Left ventricle myocardium inferior (tissue), 1 donor: ENCODE measurements around the gene CMTM6. TPM values are rescaled to one million over a fixed set of nuclear protein-coding genes. Genes with fewer than 3 reads are reported as not detected.
"Not testable (repeated sequence)": the region's sequence is repeated elsewhere in the genome, so short reads cannot be mapped to it uniquely, and the experiment has no call there.

ENCODE experiments used
- DNase-seq: peaks from one replicate; pipeline ENCODE4 v3.0.0-alpha.2; 2020
- H3K27ac ChIP-seq: fragments of 200-600 bp; replicated peaks from 2 replicates; pipeline ENCODE4 v1.8.0; 2021
- H3K27me3 ChIP-seq: fragments of 200-600 bp; 2 replicates; pipeline ENCODE4 v1.8.0; 2021; ENCODE audit warnings: low read depth
- H3K36me3 ChIP-seq: fragments of 200-600 bp; 2 replicates; pipeline ENCODE4 v1.8.0; 2021
- H3K4me1 ChIP-seq: fragments of 200-600 bp; 2 replicates; pipeline ENCODE4 v1.8.0; 2021
- H3K4me3 ChIP-seq: fragments of 200-600 bp; 2 replicates; pipeline ENCODE4 v1.8.0; 2021; ENCODE audit warnings: mild to moderate bottlenecking, moderate library complexity
- H3K9me3 ChIP-seq: fragments of 200-600 bp; replicated peaks from 2 replicates; pipeline ENCODE4 v1.8.0; 2021
- intact Hi-C: fragments of 100-400 bp; cut with micrococcal nuclease; formaldehyde crosslinking; loops from one replicate; pipeline ENCODE4 v1.11.0; 2022
- total RNA-seq: library from RNA; stranded (reverse); fragmentation: NEBNext Ultra II Directional; extraction: Animal tissue kit (Norgen Biotek cat#: 25700); gene quantifications from one replicate; pipeline ENCODE4 v1.2.1, GENCODE V29; 2021
- TF ChIP-seq, protein P1 (sequence below): fragments of 200-600 bp; IDR thresholded peaks from 2 replicates; pipeline ENCODE4 v1.8.0; 2021; ENCODE audit warnings: antibody characterized with exemption, mild to moderate bottlenecking, borderline replicate concordance
- donor health status: DM: no; HTN: yes; CAD: no; lungs with severe emphysema.

CMTM6 gene
- total RNA-seq, 1 donor from 2014 or later, result 10.9 TPM

DNA sequence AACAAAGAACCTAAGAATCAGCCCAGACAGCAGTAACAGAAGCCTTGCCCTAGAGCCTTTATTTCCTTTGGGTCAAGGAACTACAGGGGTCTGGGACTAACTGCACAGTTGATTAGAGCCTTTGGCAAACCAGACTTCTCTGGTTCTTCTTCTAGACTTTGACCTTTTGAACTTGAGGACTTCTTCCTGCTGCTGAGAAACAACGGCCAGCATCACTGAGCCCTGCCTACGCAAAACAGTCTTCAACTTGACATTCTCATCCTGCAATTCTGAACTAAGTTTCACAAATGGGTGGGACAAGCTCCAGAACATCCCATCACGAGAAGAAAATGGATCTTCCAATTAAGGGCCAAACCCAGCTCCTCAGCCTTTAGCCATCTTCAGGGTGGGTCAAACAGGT lies 31.4 kb downstream of the CMTM6 start:
- no peak overlapping the region for H3K4me3 ChIP-seq
- no peak overlapping the region for H3K27ac ChIP-seq
- intact Hi-C loops, result loop anchor here (10.0 kb wide), 1 partner anchor 296 kb away; no protein-coding TSS in a partner anchor
- peaks cover 8% of the 10 kb centered on the region for H3K36me3 ChIP-seq
- DNase-seq, result no peak
- TF ChIP-seq, protein P1, sequence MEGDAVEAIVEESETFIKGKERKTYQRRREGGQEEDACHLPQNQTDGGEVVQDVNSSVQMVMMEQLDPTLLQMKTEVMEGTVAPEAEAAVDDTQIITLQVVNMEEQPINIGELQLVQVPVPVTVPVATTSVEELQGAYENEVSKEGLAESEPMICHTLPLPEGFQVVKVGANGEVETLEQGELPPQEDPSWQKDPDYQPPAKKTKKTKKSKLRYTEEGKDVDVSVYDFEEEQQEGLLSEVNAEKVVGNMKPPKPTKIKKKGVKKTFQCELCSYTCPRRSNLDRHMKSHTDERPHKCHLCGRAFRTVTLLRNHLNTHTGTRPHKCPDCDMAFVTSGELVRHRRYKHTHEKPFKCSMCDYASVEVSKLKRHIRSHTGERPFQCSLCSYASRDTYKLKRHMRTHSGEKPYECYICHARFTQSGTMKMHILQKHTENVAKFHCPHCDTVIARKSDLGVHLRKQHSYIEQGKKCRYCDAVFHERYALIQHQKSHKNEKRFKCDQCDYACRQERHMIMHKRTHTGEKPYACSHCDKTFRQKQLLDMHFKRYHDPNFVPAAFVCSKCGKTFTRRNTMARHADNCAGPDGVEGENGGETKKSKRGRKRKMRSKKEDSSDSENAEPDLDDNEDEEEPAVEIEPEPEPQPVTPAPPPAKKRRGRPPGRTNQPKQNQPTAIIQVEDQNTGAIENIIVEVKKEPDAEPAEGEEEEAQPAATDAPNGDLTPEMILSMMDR, result no peak
- H3K27me3 ChIP-seq, result no peaks in the 10 kb centered on the region
- no peaks in the 10 kb centered on the region for H3K9me3 ChIP-seq
- peaks cover 15% of the 10 kb centered on the region for H3K4me1 ChIP-seq

DNA sequence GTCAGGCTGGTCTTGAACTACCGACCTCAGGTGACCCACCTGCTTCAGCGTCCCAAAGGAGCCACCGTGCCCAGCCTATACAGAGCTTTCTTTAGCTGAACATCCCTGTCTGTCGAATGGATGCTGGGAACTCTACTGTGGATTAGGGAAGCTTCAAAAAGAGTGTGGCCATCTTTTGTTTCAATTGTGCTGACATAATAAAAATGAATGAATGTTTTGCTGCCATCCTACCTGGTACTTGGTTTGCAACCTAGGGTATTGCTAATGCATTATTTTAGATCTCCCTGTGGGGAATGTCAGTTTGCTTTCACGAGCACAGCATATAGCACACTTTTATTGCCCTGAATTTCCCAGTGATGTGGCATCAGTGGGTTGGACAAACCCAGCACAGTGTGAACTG lies 32.3 kb downstream of the CMTM6 start:
- H3K27me3 ChIP-seq, result no peaks in the 10 kb centered on the region
- peaks cover 8% of the 10 kb centered on the region for H3K36me3 ChIP-seq
- no peak overlapping the region for H3K27ac ChIP-seq
- H3K4me1 ChIP-seq, result peaks cover 15% of the 10 kb centered on the region
- no peaks in the 10 kb centered on the region for H3K9me3 ChIP-seq
- TF ChIP-seq, protein P1, result no peak
- intact Hi-C loops, result loop anchor here (10.0 kb wide), 1 partner anchor 296 kb away; no protein-coding TSS in a partner anchor
- no peak for DNase-seq
- no peak overlapping the region for H3K4me3 ChIP-seq

DNA sequence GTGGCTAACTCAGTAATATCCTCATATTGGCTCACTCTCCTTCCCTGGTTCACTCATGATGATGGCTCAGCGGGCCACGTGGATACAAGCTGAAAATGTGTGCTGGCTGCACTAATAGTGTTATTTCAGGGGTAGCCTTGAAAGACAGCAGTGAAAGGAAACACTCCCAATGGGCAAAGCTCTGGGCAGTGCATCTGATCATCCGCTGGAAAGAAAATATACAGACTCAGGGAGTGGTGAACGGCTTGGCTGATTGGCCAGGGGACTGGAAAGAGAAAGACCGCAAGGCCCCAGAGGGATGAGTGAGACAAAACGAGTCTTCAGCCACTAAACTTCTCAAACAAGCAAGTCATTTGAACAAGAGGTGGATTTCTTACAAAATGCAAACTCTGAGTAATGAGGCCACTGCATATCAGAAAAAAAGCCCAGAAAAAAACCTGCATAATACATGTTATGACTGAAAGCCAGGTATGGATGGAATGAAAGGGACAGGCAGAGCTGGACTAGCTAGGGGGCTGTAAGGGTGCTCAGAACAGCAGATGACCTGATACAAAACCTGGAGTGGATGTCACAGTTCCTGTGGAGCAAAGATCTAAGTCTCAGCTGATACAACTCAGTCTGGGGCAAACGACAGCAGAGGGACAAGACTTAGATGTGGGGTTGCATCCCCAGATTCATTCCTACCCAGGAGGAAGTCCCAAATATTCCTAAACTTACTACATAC lies 33.3 kb downstream of the CMTM6 start:
- Histone ChIP-seq H3K27me3 (no peaks in the 10 kb centered on the region), H3K27ac (no peak overlapping the region), H3K4me3 (no peak overlapping the region), H3K4me1 (peaks cover 15% of the 10 kb centered on the region), H3K9me3 (no peaks in the 10 kb centered on the region), H3K36me3 (peaks cover 7% of the 10 kb centered on the region)
- TF ChIP-seq, protein P1, result no peak
- intact Hi-C loops, result loop anchor here (5.0 kb wide), 1 partner anchor 97 kb away; no protein-coding TSS in a partner anchor
- DNase-seq, result no peak

DNA sequence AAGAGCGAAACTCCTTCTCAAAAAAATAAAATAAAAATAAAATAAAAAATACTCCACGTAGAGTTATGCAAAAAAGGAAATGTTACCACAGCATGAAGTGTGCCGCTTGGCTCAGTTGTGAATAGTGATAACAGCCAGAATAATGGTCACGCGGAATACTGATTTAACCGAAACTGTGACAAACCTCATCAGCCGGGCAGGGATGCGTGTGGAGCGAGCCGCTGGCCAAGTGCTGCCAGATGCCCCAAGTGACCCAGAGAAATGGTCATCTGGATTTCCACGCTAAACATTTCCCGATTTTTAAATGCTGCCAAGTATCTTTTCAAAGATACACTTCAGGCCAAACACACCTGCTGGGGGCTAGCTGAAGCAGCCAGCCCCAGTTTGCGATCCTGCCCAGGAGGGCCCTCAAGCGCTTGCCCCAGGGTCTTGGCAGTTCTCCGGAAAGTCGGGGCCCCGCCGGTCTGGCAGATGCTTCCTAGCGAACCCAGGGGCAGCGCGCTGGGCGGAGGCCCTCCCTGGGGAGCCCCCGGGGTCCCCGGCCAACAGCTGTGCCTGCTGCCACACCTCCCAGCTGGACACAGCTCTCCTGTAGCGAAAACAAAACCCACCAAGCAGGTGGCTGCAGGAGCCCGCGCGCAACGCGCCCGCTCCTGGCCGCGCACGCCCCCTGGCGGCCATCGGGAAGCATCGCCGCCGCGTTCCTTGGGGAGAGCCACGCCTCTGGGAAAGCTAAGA lies 35.1 kb downstream of the CMTM6 start:
- intact Hi-C loops, result loop anchor here (5.0 kb wide), 1 partner anchor 95 kb away; no protein-coding TSS in a partner anchor
- Histone ChIP-seq H3K4me1 (peaks cover 19% of the 10 kb centered on the region), H3K27me3 (no peaks in the 10 kb centered on the region), H3K36me3 (no peaks in the 10 kb centered on the region), H3K27ac (peak overlapping the region; percentile 56), H3K4me3 (peak overlapping the region; percentile 62), H3K9me3 (no peaks in the 10 kb centered on the region)
- peak; percentile 66 for DNase-seq
- TF ChIP-seq, protein P1, result peak; percentile 99

DNA sequence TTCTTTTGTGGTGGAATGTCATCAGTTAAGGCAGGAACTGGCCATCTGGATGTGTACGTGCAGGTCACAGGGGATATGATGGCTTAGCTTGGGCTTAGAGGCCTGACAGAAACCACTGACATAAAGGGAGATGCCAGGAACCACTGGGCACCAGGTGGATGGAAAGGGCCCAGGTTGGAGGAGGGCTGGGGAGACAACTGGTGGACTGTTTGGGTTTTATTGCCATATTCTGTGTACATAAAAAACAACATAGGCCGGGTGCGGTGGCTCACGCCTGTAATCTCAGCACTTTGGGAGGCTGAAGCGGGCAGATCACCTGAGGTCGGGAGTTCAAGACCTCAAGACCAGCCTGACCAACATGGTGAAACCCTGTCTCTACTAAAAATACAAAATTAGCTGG lies 35.8 kb downstream of the CMTM6 start:
- not testable (repeated sequence) for H3K36me3 ChIP-seq, H3K4me3 ChIP-seq, H3K27me3 ChIP-seq, H3K9me3 ChIP-seq, H3K27ac ChIP-seq, DNase-seq
- intact Hi-C loops, result loop anchor here (5.0 kb wide), 1 partner anchor 95 kb away; no protein-coding TSS in a partner anchor
- H3K4me1 ChIP-seq, result peaks cover 19% of the 10 kb centered on the region

DNA sequence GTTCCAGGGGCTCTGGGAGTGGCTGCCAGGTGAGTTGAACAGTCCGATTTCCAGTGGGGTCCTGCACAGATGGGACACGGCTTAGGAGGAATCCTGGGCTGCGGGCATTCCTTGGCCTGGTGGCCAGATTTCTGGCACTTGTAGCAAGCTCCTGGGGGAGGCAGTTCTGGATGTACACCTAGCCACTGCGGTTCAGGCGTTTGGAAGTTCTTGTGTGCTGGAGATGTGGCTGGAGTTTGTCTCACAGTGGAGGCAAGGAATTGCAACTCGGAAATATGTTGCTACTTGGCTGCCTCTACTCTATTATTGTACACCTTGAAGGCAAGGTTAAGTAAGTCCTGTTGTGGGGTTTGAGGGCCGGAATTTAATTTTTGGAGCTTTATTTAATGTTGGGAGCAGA lies 37.9 kb downstream of the CMTM6 start:
- not testable (repeated sequence) for H3K9me3 ChIP-seq, H3K4me3 ChIP-seq, H3K27me3 ChIP-seq, H3K36me3 ChIP-seq, H3K27ac ChIP-seq, DNase-seq
- peaks cover 19% of the 10 kb centered on the region for H3K4me1 ChIP-seq
- intact Hi-C loops, result loop anchor here (5.0 kb wide), 1 partner anchor 92 kb away; no protein-coding TSS in a partner anchor

DNA sequence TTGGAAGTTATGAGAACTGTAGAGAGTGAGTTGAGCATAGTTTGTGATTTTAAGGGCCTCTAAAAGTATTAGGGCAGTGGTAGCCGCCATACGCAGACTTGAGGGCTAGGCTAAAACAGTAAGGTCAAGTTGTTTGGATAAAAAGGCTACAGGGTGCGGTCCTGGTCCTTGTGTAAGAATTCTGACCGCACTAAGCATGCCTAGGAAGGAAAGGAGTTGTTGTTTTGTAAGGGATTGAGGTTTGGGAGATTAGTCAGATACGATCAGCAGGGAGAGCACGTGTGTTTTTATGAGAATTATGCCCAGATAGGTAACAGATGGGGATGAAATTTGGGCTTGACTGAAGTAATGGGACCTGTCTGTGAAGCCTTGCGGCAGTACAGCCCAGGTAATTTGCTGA lies 39.2 kb downstream of the CMTM6 start:
- H3K27me3 ChIP-seq, H3K4me3 ChIP-seq, H3K9me3 ChIP-seq, intact Hi-C loops, H3K27ac ChIP-seq, H3K36me3 ChIP-seq, DNase-seq: not testable (repeated sequence)
- peaks cover 15% of the 10 kb centered on the region for H3K4me1 ChIP-seq

DNA sequence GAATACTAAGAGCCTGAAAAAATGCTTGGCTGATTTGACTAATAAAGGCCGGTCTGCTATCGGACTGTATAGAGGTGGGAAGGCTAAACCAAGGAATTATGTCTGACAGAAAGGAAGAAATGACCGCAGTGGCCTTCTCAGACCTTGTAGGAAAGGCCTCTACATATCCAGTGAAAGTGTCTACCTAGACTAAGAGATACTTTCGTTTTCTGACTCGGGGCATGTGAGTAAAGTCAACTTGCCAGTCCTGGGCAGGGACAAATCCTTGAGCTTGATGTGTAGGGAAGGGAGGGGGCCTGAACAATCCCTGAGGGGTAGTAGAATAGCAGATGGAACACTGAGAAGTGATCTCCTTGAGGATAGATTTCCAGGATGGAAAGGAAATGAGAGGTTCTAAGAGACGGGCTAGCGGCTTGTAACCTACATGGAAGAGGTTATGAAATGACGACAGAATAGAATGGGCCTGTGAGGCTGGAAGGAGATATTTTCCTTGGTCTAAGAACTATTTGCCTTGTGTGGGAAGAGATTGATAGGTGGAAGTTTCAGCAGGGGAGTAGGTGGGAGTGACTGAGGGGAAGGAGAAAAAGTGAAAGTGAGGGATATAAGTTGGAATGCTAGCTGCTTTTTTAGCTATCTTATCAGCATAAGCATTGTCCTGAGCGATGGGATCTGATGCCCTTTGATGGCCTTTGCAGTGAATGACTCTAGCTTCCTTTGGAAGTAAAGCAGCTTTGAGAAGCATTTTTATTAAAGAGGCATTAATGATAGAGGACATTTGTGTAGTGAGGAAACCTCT lies 40.3 kb downstream of the CMTM6 start:
- intact Hi-C loops, DNase-seq, H3K36me3 ChIP-seq, H3K27me3 ChIP-seq, H3K9me3 ChIP-seq, H3K4me1 ChIP-seq: not testable (repeated sequence)
- Histone ChIP-seq H3K4me3 (peak overlapping the region; percentile 37), H3K27ac (peak overlapping the region; percentile 47)
